Upper lobe of left lung (tissue), 4 donors: ENCODE results near the gene DDRGK1.

Experiments
- EP300 ChIP-seq, 4 donors: sonication (generic); formaldehyde crosslinking; IDR thresholded peaks; one replicate each; pipeline ENCODE4 v1.5.1; 2017; ENCODE audit warnings: antibody characterized with exemption in 4 of 4, control low read depth in 2 of 4
- POLR2A ChIP-seq, 4 donors: fragments of 450-650 bp; IDR thresholded peaks; one replicate each; pipeline ENCODE4 v1.5.1; 2016 to 2017; ENCODE audit warnings: antibody characterized with exemption in 4 of 4, mild to moderate bottlenecking in 2 of 4
- POLR2AphosphoS5 ChIP-seq, 2 donors: sonication (generic); formaldehyde crosslinking; IDR thresholded peaks; one replicate each; pipeline ENCODE4 v1.5.1; 2017; ENCODE audit warnings: antibody characterized with exemption in 2 of 2
- TF ChIP-seq, protein P1 (sequence below), 6 experiments: fragments of 450-650 bp in 4 of 6; fragments of 200-600 bp in 2 of 6; sonication (generic) in 2 of 6; IDR thresholded peaks; one replicate each; pipeline ENCODE4 v1.5.1; 2016 to 2019; ENCODE audit warnings: antibody characterized with exemption in 6 of 6

GRCh38 chr20:3248167-3248992 lies 43.9 kb upstream of the DDRGK1 start:
- TF ChIP-seq, protein P1, sequence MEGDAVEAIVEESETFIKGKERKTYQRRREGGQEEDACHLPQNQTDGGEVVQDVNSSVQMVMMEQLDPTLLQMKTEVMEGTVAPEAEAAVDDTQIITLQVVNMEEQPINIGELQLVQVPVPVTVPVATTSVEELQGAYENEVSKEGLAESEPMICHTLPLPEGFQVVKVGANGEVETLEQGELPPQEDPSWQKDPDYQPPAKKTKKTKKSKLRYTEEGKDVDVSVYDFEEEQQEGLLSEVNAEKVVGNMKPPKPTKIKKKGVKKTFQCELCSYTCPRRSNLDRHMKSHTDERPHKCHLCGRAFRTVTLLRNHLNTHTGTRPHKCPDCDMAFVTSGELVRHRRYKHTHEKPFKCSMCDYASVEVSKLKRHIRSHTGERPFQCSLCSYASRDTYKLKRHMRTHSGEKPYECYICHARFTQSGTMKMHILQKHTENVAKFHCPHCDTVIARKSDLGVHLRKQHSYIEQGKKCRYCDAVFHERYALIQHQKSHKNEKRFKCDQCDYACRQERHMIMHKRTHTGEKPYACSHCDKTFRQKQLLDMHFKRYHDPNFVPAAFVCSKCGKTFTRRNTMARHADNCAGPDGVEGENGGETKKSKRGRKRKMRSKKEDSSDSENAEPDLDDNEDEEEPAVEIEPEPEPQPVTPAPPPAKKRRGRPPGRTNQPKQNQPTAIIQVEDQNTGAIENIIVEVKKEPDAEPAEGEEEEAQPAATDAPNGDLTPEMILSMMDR (IDR thresholded peaks at IDR 0.05), result no peak
- TF ChIP-seq POLR2AphosphoS5 (IDR thresholded peaks at IDR 0.05) (no peak), EP300 (IDR thresholded peaks at IDR 0.05) (no peak), POLR2A (IDR thresholded peaks at IDR 0.05) (no peak)
